ENCODE data around the gene ADAMTSL1. TPM values are rescaled to one million over a fixed set of nuclear protein-coding genes. Genes with fewer than 3 reads are reported as not detected.

Gene ADAMTSL1
- total RNA-seq, 1 experiment from 2014 or later = 1.2 TPM

DNA sequence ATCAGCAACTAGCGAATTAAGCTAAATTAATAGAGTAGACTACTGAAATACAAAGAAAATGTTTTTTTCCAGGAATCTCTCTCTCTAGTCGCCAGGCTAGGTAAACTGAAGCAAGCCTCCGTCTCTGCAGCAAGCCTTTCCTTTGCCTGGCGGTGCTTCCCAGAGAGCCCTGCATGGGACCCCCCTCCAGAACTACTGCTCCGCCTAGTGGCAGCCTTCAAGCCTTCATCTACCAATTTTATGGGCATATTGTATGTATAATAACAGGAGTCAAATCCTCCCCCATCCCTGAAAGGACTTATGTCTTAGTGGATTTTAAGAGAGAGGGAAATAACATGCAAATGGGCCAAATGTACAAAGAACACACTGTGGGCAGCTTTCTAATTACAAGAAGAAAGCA is 317.1 kb downstream of the ADAMTSL1 start:
- Histone ChIP-seq H3K79me1 (ENCODE audit: insufficient read depth, low read depth, low read length, poor library complexity, severe bottlenecking) (no peaks in the 10 kb centered on the region), H4K91ac (ENCODE audit: insufficient read length, low read depth, low read length) (no peak overlapping the region), H3K4me2 (ENCODE audit: insufficient read depth, insufficient read length, low read length) (no peak overlapping the region), H3K14ac (ENCODE audit: insufficient read depth, low read length) (no peak overlapping the region), H3K9me3 (ENCODE audit: control insufficient read depth, low read depth, low read length) (no peaks in the 10 kb centered on the region), H3K4me1 (ENCODE audit: insufficient read depth, low read length) (no peaks in the 10 kb centered on the region), H4K5ac (ENCODE audit: insufficient read length, low read depth, low read length) (no peak overlapping the region), H2BK120ac (ENCODE audit: low read depth, low read length, poor library complexity, severe bottlenecking) (no peak overlapping the region), H3K4ac (ENCODE audit: low read depth, low read length) (no peak overlapping the region), H2BK15ac (ENCODE audit: low read depth, low read length) (no peak overlapping the region), H2AK5ac (ENCODE audit: insufficient read length, low read length) (no peak overlapping the region), H3K79me2 (ENCODE audit: insufficient read depth, low read length) (no peaks in the 10 kb centered on the region), H4K8ac (replicated peaks; ENCODE audit: insufficient read length, low read depth, low read length) (no peak overlapping the region), H3K9ac (ENCODE audit: extremely low read depth, insufficient read length, low read length) (no peak overlapping the region), H3K56ac (ENCODE audit: insufficient read length, low read depth, low read length) (no peak overlapping the region), H2BK12ac (ENCODE audit: insufficient read length, low read depth, low read length) (no peak overlapping the region), H3K23ac (ENCODE audit: insufficient read length, low read depth, low read length) (no peak overlapping the region), H3K18ac (ENCODE audit: insufficient read length, low read depth, low read length) (no peak overlapping the region), H3K27ac (ENCODE audit: insufficient read length, low read depth, low read length) (no peak overlapping the region), H2BK20ac (ENCODE audit: low read depth, low read length, poor library complexity, severe bottlenecking) (no peak overlapping the region), H3K27me3 (ENCODE audit: insufficient read depth, low read length) (no peaks in the 10 kb centered on the region), H4K20me1 (ENCODE audit: control insufficient read depth, insufficient read depth, insufficient read length) (no peaks in the 10 kb centered on the region), H3K23me2 (ENCODE audit: insufficient read length, low read depth, low read length, poor library complexity, severe bottlenecking) (no peaks in the 10 kb centered on the region), H2AFZ (ENCODE audit: low read length) (no peak overlapping the region), H2BK5ac (ENCODE audit: insufficient read length, low read length) (no peak overlapping the region), H3T11ph (ENCODE audit: low read length) (no peak overlapping the region)
- H3K27me3 Mint-ChIP-seq (ENCODE audit: low read depth) = no peaks in the 10 kb centered on the region
- TF ChIP-seq, protein P1, sequence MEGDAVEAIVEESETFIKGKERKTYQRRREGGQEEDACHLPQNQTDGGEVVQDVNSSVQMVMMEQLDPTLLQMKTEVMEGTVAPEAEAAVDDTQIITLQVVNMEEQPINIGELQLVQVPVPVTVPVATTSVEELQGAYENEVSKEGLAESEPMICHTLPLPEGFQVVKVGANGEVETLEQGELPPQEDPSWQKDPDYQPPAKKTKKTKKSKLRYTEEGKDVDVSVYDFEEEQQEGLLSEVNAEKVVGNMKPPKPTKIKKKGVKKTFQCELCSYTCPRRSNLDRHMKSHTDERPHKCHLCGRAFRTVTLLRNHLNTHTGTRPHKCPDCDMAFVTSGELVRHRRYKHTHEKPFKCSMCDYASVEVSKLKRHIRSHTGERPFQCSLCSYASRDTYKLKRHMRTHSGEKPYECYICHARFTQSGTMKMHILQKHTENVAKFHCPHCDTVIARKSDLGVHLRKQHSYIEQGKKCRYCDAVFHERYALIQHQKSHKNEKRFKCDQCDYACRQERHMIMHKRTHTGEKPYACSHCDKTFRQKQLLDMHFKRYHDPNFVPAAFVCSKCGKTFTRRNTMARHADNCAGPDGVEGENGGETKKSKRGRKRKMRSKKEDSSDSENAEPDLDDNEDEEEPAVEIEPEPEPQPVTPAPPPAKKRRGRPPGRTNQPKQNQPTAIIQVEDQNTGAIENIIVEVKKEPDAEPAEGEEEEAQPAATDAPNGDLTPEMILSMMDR (conservative IDR thresholded peaks at IDR 0.05) = peak; percentile 86
- no peaks in the 10 kb centered on the region for H3K9me3 Mint-ChIP-seq
- H3K27ac Mint-ChIP-seq = no peak overlapping the region
- H3K4me1 Mint-ChIP-seq = 0 out of 4 replicates have a peak, but pooled peaks cover 0 to 2% of the 10 kb centered on the region in 2 experiments
- H3K36me3 Mint-ChIP-seq (ENCODE audit: insufficient read depth in 1 of 3, low read depth in 3 of 3) = no peaks in the 10 kb centered on the region
- no CpG with 5 or more reads among the region's 5 CpGs for WGBS (ENCODE audit: extremely low coverage, insufficient read length, low lambda C conversion rate)
- peak; percentile 74 for DNase-seq
- H3K4me3 Mint-ChIP-seq = no peak overlapping the region

Measured in H9 (cell line).